Limb (tissue), 2 donors: ENCODE measurements around the gene ADD3.

ENCODE experiments used
- DNase-seq, 2 donors: peaks; one replicate each; pipeline ENCODE4 v3.0.0-alpha.2; 2016; ENCODE audit errors: extremely low spot score in 2 of 2

Gene ADD3

GRCh38 chr10:110144507-110144906 lies 136.7 kb downstream of the ADD3 start:
- no peak for DNase-seq

GRCh38 chr10:110147961-110148360 lies 140.2 kb downstream of the ADD3 start:
- no peak for DNase-seq

GRCh38 chr10:110149259-110149658 lies 141.5 kb downstream of the ADD3 start:
- DNase-seq = no peak

GRCh38 chr10:110150046-110150445 lies 142.3 kb downstream of the ADD3 start:
- DNase-seq = no peak

- DNase-seq = no peak
These were observed 143.2 kb downstream of the ADD3 start for GRCh38 chr10:110150981-110151380.

- peak in 1 of 2 donors; percentile 63 for DNase-seq
These were observed 143.7 kb downstream of the ADD3 start for GRCh38 chr10:110151467-110151866.

GRCh38 chr10:110151971-110152370 lies 144.2 kb downstream of the ADD3 start:
- peak in 1 of 2 donors; percentile 72 for DNase-seq

GRCh38 chr10:110153396-110153795 lies 145.6 kb downstream of the ADD3 start:
- no peak for DNase-seq

GRCh38 chr10:110156046-110156445 lies 148.3 kb downstream of the ADD3 start:
- no peak for DNase-seq

- no peak for DNase-seq
These were observed 150.5 kb downstream of the ADD3 start for GRCh38 chr10:110158051-110159005.

- no peak for DNase-seq
These were observed 152.3 kb downstream of the ADD3 start for GRCh38 chr10:110160081-110160480.

GRCh38 chr10:110160522-110160921 lies 152.7 kb downstream of the ADD3 start:
- no peak for DNase-seq

GRCh38 chr10:110162741-110163145 lies 155.0 kb downstream of the ADD3 start:
- no peak for DNase-seq

GRCh38 chr10:110163192-110163773 lies 155.5 kb downstream of the ADD3 start:
- DNase-seq = no peak

GRCh38 chr10:110163841-110164240 lies 156.1 kb downstream of the ADD3 start:
- no peak for DNase-seq

GRCh38 chr10:110165239-110165638 lies 157.5 kb downstream of the ADD3 start:
- DNase-seq = no peak

- no peak for DNase-seq
These were observed 159.4 kb downstream of the ADD3 start for GRCh38 chr10:110167149-110167548.

GRCh38 chr10:110168601-110169481 lies 161.1 kb downstream of the ADD3 start:
- no peak for DNase-seq

GRCh38 chr10:110169586-110169985 lies 161.8 kb downstream of the ADD3 start:
- no peak for DNase-seq

- DNase-seq = no peak
These were observed 162.6 kb downstream of the ADD3 start for GRCh38 chr10:110170142-110170971.

- no peak for DNase-seq
These were observed 163.2 kb downstream of the ADD3 start for GRCh38 chr10:110171032-110171431.
